GM23338 (cell line): ENCODE results near the gene CHRM4.

ENCODE experiments used
- CTCF ChIP-seq, 2 experiments: fragments of 200-600 bp in 1 of 2; sonication (generic) in 1 of 2; conservative IDR thresholded peaks; 2 replicates each; pipeline versions ENCODE4 v1.5.1 to v1.6.1; 2016 to 2017; ENCODE audit warnings: antibody characterized with exemption in 2 of 2, low read depth in 2 of 2, mild to moderate bottlenecking in 2 of 2, moderate library complexity in 1 of 2
- EZH2phosphoT487 ChIP-seq: fragments of 200-600 bp; sonication (generic); IDR thresholded peaks from one replicate; pipeline ENCODE4 v1.8.1; 2018; ENCODE audit warnings: antibody characterized with exemption; ENCODE audit not compliant: unreplicated experiment
- POLR2AphosphoS5 ChIP-seq: IDR thresholded peaks from 2 replicates; pipeline ENCODE4 v1.6.1; 2016; ENCODE audit warnings: antibody characterized with exemption, low read depth

DNA sequence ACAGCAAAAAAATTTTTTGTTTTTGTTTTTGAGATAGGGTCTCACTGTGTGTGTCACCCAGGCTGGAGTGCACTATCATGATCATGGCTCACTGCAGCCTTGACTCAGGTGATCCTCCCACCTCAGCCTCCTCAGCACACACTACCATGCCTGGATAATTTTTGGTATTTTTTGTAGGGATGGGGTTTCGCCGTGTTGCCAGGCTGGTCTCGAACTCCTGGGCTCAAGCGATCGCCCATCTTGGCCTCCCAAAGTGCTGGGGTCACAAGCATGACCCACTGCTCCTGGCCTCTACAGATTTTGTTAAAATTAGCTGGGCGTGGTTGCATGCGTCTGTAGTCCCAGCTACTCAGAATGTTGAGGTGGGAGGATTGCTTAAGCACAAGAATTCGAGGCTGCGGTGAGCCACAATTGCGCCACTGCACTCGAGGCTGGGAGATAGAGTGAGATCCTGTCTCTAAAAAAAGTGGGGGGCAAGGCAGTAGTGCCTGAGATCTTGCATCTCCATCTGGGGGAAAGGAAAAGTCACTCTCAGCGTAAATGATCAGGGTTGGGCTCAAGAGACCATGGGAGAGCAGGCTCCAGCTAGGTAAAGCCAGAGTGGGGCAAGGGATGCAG lies 54.9 kb downstream of the CHRM4 start:
- no peak for TF ChIP-seq POLR2AphosphoS5
- no peak for TF ChIP-seq CTCF (conservative IDR thresholded peaks at IDR 0.05; ENCODE audit: low read depth in 2 of 2)
- no peak for TF ChIP-seq EZH2phosphoT487
